BE2C (cell line): ENCODE measurements around the gene CTSE. TPM values are rescaled to one million over a fixed set of nuclear protein-coding genes. Genes with fewer than 3 reads are reported as not detected.

Source experiments
- DNase-seq: peaks from one replicate; pipeline ENCODE4 v3.0.0-alpha.2; 2020
- H3K27me3 ChIP-seq: fragments of 250-450 bp; sonication (Bioruptor Pico); 2 replicates; pipeline ENCODE4 v1.5.1; 2020; ENCODE audit warnings: mild to moderate bottlenecking
- H3K36me3 ChIP-seq: fragments of 250-450 bp; sonication (Bioruptor Pico); 2 replicates; pipeline ENCODE4 v1.5.1; 2020; ENCODE audit warnings: mild to moderate bottlenecking
- H3K4me1 ChIP-seq: fragments of 250-450 bp; sonication (Bioruptor Pico); 2 replicates; pipeline ENCODE4 v1.5.1; 2020
- H3K4me3 ChIP-seq: 2 replicates; pipeline ENCODE4 v1.5.1; 2011; ENCODE audit warnings: low read depth, low read length
- H3K9me3 ChIP-seq: fragments of 250-450 bp; sonication (Bioruptor Pico); 2 replicates; pipeline ENCODE4 v1.5.1; 2020
- polyA plus RNA-seq: library from polyadenylated mRNA; unstranded; fragments of >200 nt; gene quantifications from one replicate; pipeline ENCODE4 v1.2.1, GENCODE V29; 2012; ENCODE audit warnings: low read depth, missing spikeins; ENCODE audit not compliant: insufficient read length, insufficient read depth
- TF ChIP-seq, protein P1 (sequence below): IDR thresholded peaks from 2 replicates; pipeline ENCODE4 v1.5.1; 2012; ENCODE audit warnings: mild to moderate bottlenecking, low read depth, low read length

The CTSE gene
- polyA plus RNA-seq, result not detected

DNA sequence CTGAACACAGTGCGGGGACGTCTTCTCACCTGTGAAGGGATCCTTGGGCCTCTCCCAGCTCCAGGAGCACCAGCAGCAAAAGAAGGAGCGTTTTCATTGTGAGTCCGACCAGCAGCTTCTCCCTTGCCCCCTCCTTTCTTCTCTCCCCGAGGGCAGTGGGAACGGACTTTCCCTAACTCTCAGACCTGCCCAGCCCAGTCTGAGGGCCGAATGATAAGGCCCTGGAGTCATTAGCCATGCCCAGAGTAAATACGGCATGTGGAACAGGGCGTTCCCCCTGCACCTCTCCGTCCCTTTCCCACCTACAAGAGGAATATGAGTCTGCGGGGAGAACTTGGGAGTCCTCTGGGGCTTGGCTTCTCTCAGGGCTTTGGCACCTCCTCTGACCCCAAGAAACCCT, at the start of gene CTSE:
Gene CTSE, minus strand, starts transcription at position 201 of the 400 bp plus-strand sequence. Its CDS starts 104 bp downstream, at position 97.
- H3K9me3 ChIP-seq, result no peaks in the 10 kb centered on the region
- peaks cover 22% of the 10 kb centered on the region for H3K27me3 ChIP-seq
- TF ChIP-seq, protein P1, sequence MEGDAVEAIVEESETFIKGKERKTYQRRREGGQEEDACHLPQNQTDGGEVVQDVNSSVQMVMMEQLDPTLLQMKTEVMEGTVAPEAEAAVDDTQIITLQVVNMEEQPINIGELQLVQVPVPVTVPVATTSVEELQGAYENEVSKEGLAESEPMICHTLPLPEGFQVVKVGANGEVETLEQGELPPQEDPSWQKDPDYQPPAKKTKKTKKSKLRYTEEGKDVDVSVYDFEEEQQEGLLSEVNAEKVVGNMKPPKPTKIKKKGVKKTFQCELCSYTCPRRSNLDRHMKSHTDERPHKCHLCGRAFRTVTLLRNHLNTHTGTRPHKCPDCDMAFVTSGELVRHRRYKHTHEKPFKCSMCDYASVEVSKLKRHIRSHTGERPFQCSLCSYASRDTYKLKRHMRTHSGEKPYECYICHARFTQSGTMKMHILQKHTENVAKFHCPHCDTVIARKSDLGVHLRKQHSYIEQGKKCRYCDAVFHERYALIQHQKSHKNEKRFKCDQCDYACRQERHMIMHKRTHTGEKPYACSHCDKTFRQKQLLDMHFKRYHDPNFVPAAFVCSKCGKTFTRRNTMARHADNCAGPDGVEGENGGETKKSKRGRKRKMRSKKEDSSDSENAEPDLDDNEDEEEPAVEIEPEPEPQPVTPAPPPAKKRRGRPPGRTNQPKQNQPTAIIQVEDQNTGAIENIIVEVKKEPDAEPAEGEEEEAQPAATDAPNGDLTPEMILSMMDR, result no peak
- H3K36me3 ChIP-seq, result no peaks in the 10 kb centered on the region
- no peaks in the 10 kb centered on the region for H3K4me1 ChIP-seq
- H3K4me3 ChIP-seq, result no peak within 1 kb of the TSS
- no peak for DNase-seq

DNA sequence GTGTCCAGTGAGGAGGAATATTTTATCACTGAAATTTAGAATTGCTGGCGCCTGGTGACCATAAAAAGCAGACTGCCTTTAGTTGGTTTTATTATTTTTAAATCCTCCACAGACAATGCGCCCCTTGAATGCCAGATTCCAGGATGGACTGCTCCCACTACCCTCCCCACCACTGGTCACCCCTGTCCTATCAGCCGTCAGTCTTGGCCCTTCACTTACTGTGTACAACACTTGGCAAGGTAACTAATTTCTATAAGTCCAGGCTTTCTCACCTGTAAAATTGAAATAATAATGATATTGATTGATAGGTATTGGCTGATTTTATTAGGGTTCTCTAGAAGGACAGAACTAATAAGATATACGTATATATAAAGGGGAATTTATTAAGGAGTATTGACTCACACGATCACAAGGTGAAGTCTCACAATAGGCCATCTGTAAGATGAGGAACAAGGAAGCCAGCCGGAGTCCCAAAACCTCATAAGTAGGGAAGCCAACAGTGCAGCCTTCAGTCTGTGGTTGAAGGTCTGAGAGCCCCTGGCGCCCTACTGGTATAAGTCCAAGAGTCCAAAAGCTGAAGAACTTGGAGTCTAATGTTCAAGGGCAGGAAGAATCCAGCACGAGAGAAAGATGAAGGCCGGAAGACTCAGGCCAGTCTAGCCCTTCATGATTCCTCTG, 47.1 kb upstream of the CTSE start:
- TF ChIP-seq, protein P1, result no peak
- H3K9me3 ChIP-seq, result no peaks in the 10 kb centered on the region
- no peak for DNase-seq
- no peaks in the 10 kb centered on the region for H3K4me1 ChIP-seq
- peaks cover 19% of the 10 kb centered on the region for H3K27me3 ChIP-seq
- H3K4me3 ChIP-seq, result no peak overlapping the region
- no peaks in the 10 kb centered on the region for H3K36me3 ChIP-seq

DNA sequence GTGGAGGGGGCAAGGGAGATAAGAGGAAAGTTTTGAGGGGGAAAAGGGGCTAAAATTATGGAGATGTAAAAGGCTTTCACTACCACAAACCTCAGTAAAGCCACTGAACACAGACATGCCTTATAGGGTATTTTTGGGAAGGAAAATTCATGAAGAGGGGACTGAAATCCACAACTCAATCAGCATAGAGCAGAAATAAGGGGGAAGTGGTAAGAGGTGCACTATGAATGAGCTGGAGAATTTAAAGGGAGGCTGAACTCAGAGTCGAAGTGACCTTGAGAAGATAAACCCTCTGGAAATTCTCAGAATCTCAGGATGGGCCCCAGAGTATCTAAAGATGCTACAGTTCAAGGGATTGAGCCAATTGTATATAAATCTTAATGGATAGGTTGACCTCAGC, 44.6 kb upstream of the CTSE start:
- no peak overlapping the region for H3K4me3 ChIP-seq
- TF ChIP-seq, protein P1, result no peak

DNA sequence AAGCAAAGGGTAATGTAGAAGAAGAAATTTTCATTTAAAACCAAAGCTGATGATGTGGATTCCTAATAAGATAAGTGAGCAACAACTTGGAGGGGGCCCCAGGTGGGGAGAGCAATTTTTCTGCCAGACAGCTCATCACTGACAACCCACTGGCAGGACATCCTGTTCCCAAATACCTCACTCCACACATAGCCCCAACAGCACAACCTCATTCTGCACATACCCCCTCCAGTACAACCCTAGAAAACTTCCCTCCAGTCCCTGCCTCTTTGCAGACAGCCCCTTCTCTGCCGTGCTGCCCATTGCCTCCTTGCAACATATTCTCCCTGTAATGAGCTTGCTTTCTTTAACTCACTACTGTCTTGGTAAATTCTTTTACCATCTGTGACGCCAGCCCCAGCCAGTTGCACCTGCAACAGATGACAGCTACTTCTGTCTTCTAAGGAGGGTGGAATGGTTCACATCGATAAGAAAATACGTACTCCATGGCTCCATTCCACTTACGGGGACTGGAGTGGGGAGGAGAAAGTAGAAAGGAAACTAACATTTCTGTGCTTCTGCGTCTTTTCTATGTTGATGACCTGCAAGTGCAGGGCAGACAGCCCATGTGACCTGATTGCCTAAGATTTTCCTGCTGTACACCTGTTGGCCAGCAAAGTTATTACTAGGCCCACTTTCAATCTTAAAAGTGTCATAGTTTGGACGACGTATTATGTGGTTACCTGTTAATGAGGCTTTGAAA, 44.0 kb upstream of the CTSE start:
- Histone ChIP-seq H3K9me3 (no peaks in the 10 kb centered on the region; the same call in 1 of the 2 replicates), H3K27me3 (peaks cover 18% of the 10 kb centered on the region), H3K4me1 (no peaks in the 10 kb centered on the region), H3K36me3 (no peaks in the 10 kb centered on the region), H3K4me3 (no peak overlapping the region)
- no peak for DNase-seq
- TF ChIP-seq, protein P1, result no peak

More for the DNA sequence above, 44.6 kb upstream of the CTSE start:
- DNase-seq, result no peak
- H3K9me3 ChIP-seq, result no peaks in the 10 kb centered on the region
- H3K27me3 ChIP-seq, result peaks cover 18% of the 10 kb centered on the region
- no peaks in the 10 kb centered on the region for H3K4me1 ChIP-seq
- no peaks in the 10 kb centered on the region for H3K36me3 ChIP-seq

DNA sequence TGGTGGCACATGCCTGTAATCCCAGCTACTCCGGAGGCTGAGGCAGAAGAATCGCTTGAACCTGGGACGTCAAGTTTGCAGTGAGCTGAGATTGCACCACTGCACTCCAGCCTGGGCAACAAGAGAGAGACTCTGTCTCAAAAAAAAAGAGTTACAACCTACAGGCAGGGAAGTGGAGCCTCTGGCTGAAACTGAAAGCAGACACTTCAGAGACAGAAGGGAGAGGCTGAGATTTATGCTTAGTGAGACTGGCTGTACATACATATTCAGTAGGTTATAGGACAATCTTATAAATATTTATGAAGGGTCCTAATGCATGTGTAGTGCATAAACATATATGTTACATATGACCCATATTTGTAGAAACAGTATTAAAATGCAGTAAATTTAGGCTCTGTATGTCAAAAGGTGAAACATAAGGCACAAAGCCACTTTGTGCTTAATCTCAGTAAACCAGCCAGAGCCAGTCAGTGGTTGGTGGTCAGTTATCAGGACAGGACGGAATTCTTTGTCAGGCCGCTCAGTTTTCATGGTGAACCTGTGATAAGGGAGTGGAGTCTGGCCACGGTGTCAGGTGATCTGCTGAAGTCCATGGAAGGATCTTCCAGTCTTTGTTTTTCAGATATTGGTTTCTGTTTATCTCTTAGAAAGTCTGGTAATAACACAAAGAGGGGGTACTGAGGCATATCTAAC, 42.9 kb upstream of the CTSE start:
- TF ChIP-seq, protein P1, result no peak
- H3K9me3 ChIP-seq, result no peaks in the 10 kb centered on the region; the same call in 1 of the 2 replicates
- no peak overlapping the region for H3K4me3 ChIP-seq
- H3K4me1 ChIP-seq, result no peaks in the 10 kb centered on the region
- peaks cover 18% of the 10 kb centered on the region for H3K27me3 ChIP-seq
- DNase-seq, result no peak
- H3K36me3 ChIP-seq, result no peaks in the 10 kb centered on the region
